Mesothelial cell of epicardium (in vitro differentiated cells): ENCODE results near the gene ANKDD1B. TPM values are rescaled to one million over a fixed set of nuclear protein-coding genes. Genes with fewer than 3 reads are reported as not detected.

Source experiments
- DNase-seq, 2 experiments: peaks; one replicate each; pipeline ENCODE4 v3.0.0; 2021; ENCODE audit warnings: low spot score in 2 of 2; ENCODE audit not compliant: unreplicated experiment in 2 of 2
- H3K27ac Mint-ChIP-seq: 2 replicates; pipeline ENCODE4 v1.8.0; 2021; ENCODE audit warnings: mixed read lengths
- H3K27me3 Mint-ChIP-seq: 2 replicates; pipeline ENCODE4 v1.8.0; 2021; ENCODE audit warnings: low read depth, mixed read lengths
- H3K36me3 Mint-ChIP-seq: 2 replicates; pipeline ENCODE4 v1.8.0; 2021; ENCODE audit warnings: mixed read lengths
- H3K4me1 Mint-ChIP-seq: 2 replicates; pipeline ENCODE4 v1.8.0; 2021; ENCODE audit warnings: mixed read lengths
- H3K4me3 Mint-ChIP-seq: 2 replicates; pipeline ENCODE4 v1.8.0; 2021; ENCODE audit warnings: mild to moderate bottlenecking, moderate library complexity, mixed read lengths
- H3K9me3 Mint-ChIP-seq: 2 replicates; pipeline ENCODE4 v1.8.0; 2021; ENCODE audit warnings: mixed read lengths
- total RNA-seq: library from RNA; stranded (reverse); gene quantifications from 3 replicates; pipeline ENCODE4 v1.2.1, GENCODE V29; 2021
- TF ChIP-seq, protein P1 (sequence below): fragments of 200-600 bp; sonication (generic); IDR thresholded peaks from one replicate; pipeline ENCODE4 v1.5.0; 2021; ENCODE audit warnings: antibody characterized with exemption; ENCODE audit not compliant: unreplicated experiment

Gene ANKDD1B
- total RNA-seq, 1 donor from 2014 or later, result 1.1 TPM

DNA sequence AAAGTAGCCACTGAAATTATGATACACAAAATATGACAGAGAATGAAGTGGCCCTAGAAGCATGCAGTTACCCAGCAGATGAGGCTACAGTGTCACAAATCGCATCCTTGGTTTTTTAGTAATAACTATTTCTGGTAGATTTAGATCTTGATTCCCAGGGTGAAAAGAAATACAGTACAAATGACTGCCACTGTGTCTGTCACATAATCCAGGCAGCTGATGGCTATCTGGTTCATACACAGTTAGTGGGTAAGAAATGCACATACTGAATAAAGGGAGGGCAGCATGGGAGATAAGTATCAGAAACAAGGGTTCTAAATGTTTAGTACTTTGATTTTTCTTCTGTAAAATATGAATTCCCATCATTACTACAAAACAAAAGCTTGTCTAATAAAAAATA is 64.5 kb downstream of the ANKDD1B start:
- no peak for DNase-seq
- Mint-ChIP-seq H3K36me3 (peaks cover 4% of the 10 kb centered on the region), H3K9me3 (no peaks in the 10 kb centered on the region), H3K4me3 (no peak overlapping the region), H3K27me3 (no peaks in the 10 kb centered on the region), H3K4me1 (peaks cover 22% of the 10 kb centered on the region), H3K27ac (no peak overlapping the region)
- TF ChIP-seq, protein P1, sequence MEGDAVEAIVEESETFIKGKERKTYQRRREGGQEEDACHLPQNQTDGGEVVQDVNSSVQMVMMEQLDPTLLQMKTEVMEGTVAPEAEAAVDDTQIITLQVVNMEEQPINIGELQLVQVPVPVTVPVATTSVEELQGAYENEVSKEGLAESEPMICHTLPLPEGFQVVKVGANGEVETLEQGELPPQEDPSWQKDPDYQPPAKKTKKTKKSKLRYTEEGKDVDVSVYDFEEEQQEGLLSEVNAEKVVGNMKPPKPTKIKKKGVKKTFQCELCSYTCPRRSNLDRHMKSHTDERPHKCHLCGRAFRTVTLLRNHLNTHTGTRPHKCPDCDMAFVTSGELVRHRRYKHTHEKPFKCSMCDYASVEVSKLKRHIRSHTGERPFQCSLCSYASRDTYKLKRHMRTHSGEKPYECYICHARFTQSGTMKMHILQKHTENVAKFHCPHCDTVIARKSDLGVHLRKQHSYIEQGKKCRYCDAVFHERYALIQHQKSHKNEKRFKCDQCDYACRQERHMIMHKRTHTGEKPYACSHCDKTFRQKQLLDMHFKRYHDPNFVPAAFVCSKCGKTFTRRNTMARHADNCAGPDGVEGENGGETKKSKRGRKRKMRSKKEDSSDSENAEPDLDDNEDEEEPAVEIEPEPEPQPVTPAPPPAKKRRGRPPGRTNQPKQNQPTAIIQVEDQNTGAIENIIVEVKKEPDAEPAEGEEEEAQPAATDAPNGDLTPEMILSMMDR, result no peak

DNA sequence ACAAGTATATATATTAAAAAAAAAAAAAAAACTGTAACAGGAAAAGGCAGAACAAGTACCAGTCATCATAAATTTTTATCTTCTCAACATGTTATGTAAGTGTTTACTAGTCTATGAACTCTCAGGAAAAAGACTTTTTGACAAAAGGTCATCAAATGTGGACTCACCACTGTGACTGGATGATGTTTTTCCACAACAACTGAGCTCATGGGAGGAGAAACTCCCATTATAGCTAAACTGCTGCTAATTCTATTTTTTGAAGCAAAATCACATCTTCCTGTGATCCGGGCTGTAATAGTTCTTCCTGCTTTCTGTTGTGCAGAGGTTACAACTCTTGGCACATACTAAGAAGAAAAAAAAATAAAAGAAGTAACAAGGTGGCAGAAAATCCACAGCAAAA is 66.4 kb downstream of the ANKDD1B start:
- Mint-ChIP-seq H3K27me3 (no peaks in the 10 kb centered on the region), H3K4me3 (no peak overlapping the region), H3K4me1 (peaks cover 16% of the 10 kb centered on the region), H3K27ac (no peak overlapping the region), H3K9me3 (no peaks in the 10 kb centered on the region), H3K36me3 (peaks cover 2% of the 10 kb centered on the region)
- TF ChIP-seq, protein P1, result no peak
- DNase-seq, result no peak

DNA sequence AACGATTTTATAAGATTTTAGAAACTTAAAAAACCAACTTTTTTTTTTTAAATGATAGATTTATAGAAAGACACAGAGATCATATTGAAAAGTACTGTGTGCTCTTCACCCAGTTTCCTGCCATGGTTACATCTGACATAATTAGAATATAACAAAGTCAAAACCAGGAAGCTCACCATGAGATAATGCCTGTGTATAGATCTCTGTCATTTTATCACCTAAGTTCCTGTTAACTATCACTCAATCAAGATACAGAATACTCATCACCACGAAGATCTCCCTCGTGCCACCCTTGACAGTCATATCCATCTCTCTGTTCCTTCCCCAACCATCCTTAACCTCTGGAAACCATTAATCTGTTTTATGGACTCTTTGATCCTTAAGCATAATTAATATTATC is 66.9 kb downstream of the ANKDD1B start:
- TF ChIP-seq, protein P1, result no peak
- Mint-ChIP-seq H3K4me3 (no peak overlapping the region), H3K4me1 (peaks cover 16% of the 10 kb centered on the region), H3K27ac (no peak overlapping the region), H3K27me3 (no peaks in the 10 kb centered on the region), H3K36me3 (peaks cover 1% of the 10 kb centered on the region), H3K9me3 (no peaks in the 10 kb centered on the region)
- DNase-seq, result no peak

DNA sequence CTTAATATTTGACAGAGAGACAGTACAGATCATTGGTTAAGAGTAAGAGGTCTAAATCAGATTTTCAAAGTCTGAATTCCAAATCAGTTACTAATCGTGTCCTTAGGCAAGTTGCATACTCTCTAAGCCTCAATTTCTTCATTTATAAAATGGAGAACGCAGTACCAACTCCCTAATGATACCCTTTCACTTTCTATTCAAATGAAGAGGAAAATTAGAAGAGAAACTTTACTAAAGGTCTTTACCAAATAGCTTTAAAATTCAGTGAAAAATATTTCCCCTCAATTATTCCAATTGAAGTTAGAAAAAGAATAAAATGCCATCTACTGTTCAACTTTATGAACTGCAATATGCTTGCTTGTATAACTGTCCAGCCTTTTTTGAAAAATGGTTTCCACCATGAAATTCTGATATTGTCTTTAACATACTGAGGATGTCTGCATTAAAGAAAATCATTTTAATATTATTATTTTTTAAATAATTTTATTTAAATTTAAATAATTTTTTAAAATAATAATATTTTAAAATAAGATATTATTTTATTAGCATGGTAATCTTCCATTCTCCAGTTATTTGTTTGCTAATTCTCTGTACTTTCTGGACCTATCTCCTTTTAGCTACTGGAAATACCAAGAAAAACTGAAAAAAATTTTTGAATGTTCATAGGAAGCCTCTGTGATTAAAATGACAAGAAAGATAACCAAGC is 70.0 kb downstream of the ANKDD1B start:
- Mint-ChIP-seq H3K9me3 (no peaks in the 10 kb centered on the region), H3K4me1 (peaks cover 10% of the 10 kb centered on the region), H3K27me3 (no peaks in the 10 kb centered on the region), H3K36me3 (peaks cover 12% of the 10 kb centered on the region), H3K4me3 (no peak overlapping the region), H3K27ac (no peak overlapping the region)
- TF ChIP-seq, protein P1, result peak; percentile 85
- no peak for DNase-seq

DNA sequence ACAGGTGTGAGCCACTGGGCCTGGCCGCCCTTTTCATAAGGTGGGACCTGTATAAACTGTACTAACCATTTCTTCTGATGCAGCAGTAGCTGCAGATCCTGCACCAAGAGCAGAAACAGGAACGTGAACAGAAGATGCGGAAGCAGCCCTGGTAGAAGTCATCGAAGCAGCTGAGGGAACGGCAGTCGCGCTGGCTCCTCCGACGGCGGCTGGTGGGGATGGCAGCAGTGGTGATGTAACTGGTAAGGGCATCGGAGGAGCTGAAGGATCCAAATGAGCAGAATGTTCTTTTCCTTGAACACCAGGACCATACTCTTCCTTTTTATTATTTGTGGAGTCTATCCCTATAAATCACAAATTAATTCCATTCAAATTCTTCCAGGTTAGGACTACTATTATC is 73.9 kb downstream of the ANKDD1B start:
- Mint-ChIP-seq H3K36me3 (peaks cover 20% of the 10 kb centered on the region), H3K27me3 (no peaks in the 10 kb centered on the region), H3K4me3 (no peak overlapping the region), H3K9me3 (no peaks in the 10 kb centered on the region), H3K27ac (no peak overlapping the region), H3K4me1 (no peaks in the 10 kb centered on the region)
- no peak for DNase-seq
- TF ChIP-seq, protein P1, result no peak
